DND-41 (cell line): ENCODE results near the gene SEMA5A.

Experiments used
- EZH2 ChIP-seq: IDR thresholded peaks from 3 replicates; pipeline ENCODE4 v1.6.1; 2012; ENCODE audit warnings: borderline replicate concordance, low read depth, mild to moderate bottlenecking, moderate library complexity, low read length, inconsistent platforms; ENCODE audit not compliant: severe bottlenecking
- TF ChIP-seq, protein P1 (sequence below): IDR thresholded peaks from 2 replicates; pipeline ENCODE4 v1.5.1; 2012; ENCODE audit warnings: borderline replicate concordance, low read length, moderate library complexity, mild to moderate bottlenecking; ENCODE audit not compliant: poor library complexity, severe bottlenecking; ENCODE audit errors: extremely low read depth

GRCh38 chr5:9126490-9126889, 419.4 kb downstream of the SEMA5A start:
- TF ChIP-seq, protein P1, sequence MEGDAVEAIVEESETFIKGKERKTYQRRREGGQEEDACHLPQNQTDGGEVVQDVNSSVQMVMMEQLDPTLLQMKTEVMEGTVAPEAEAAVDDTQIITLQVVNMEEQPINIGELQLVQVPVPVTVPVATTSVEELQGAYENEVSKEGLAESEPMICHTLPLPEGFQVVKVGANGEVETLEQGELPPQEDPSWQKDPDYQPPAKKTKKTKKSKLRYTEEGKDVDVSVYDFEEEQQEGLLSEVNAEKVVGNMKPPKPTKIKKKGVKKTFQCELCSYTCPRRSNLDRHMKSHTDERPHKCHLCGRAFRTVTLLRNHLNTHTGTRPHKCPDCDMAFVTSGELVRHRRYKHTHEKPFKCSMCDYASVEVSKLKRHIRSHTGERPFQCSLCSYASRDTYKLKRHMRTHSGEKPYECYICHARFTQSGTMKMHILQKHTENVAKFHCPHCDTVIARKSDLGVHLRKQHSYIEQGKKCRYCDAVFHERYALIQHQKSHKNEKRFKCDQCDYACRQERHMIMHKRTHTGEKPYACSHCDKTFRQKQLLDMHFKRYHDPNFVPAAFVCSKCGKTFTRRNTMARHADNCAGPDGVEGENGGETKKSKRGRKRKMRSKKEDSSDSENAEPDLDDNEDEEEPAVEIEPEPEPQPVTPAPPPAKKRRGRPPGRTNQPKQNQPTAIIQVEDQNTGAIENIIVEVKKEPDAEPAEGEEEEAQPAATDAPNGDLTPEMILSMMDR: no peak
- no peak for TF ChIP-seq EZH2
